ENCODE measurements around the gene CUL7.
A peak's percentile ranks its signal among the peaks of the same experiment; 100 is the strongest.

Gene CUL7

DNA sequence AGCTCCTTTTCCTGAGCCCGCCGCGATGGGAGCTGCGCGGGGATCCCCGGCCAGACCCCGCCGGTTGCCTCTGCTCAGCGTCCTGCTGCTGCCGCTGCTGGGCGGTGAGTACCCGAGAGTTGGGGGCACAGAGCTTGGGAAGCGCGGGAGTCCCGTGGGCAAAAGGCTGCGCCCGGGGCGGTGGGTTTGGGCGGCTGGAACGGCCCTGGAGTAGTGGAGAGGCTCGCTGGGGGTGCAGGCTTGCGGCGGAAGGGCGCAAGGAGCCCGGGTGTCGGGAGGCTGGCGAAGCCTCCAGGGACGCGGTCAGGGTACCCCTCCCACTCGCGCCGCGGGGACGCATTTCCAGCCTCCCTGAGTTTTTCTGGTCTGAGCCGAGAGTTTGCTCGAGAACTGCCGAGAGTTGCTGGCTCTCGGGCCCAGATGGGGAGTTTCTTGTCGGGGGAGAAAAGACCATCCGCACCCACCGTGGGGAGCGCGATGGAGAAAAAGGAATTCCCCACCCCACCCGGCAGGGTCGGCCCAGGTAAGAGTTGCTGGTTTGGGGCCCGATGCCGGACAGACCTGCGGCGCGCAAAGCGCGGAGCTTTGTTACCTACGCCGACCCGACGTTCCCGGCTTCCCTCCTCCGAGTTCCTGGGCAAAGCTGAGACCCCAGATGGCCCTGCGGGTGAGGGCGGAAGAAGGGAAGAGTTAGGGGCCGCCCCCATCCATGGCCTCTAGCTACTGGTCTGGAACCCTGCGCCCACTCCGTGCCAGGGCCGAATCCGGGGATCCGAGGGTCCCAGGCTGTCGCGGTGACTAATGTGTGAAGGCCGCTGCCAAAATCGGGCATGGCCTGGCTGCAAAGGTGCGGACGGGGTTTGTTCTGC, 23.0 kb upstream of the CUL7 start:
- no peak for DNase-seq

DNA sequence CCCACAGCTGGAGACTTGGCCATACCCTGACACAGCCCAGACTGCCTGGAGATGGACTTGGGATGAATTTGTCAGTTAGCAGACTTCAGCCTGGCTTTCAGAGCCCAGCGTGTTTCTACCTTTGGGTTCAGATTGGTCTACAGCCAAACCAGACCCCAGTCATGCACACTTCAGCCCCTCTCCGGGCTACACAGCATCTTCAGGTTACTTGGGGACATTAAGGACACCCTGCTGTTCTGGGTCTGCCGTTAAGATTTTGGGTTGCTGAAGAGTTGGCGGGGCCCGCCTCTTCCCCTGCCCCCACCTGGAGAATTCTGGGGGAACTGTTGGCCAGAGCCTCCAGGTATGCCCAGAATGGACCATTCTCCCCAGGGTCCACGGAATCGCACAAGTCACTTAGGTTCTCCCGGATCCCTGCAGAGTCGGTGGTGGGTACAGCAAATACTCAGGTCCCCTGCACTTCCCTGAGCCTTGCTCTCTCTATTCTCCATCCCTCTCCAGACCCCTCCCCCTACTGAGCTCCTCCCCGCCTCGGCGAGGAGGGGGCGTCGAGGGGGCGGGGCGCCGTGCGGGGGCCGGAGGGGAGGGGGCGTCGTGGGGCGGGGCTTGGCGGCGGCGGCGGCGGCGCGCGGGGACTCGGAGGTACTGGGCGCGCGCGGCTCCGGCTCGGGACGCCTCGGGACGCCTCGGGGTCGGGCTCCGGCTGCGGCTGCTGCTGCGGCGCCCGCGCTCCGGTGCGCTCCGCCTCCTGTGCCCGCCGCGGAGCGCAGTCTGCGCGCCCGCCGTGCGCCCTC, 22.2 kb upstream of the CUL7 start, which contains the start of gene PTK7:
TSS of gene PTK7 (plus strand) at position 645 of the 794 bp plus-strand sequence. CDS start 175 bp downstream, outside the sequence.
- peak; percentile 43 for DNase-seq

DNA sequence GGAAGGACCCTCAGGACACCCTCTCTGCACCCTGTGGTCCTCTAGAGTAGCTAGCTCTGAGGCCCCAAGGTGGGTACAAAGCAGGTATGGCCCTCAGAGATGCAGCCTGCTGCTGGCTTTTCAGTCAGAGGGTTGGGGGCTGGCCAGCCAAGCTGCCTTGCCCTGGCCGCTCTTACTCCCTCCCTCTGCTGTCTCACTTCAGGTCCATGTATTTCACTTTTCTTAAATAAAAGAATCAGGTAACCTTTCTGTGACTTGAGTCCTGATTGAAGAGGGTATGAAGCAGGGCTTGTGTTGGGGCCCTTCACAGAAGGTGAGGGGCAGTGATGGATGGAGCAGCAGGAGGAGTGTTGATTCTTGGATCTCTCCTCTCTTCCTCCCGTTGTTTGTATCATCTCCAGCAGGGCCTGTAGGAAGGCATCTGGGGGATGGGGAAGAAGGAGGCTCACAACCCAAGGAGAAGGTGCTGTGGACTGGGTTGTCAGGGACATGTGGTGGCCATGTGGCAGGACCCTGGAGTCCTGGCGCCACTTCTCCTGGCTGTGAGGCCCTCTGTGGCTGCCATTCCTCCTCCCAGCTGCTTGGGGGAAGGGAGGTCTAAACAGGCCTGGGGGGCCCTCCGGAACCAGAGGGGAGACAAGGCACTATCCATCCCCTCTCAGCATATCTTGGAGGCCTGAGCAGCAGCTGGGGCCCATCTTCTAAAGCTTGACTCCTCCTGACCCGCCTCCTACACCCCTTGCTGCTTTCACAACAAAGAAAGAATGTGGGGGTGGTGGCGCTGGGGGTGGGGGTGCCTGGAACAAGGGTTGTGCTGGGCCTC, 21.4 kb upstream of the CUL7 start:
- DNase-seq: no peak

DNA sequence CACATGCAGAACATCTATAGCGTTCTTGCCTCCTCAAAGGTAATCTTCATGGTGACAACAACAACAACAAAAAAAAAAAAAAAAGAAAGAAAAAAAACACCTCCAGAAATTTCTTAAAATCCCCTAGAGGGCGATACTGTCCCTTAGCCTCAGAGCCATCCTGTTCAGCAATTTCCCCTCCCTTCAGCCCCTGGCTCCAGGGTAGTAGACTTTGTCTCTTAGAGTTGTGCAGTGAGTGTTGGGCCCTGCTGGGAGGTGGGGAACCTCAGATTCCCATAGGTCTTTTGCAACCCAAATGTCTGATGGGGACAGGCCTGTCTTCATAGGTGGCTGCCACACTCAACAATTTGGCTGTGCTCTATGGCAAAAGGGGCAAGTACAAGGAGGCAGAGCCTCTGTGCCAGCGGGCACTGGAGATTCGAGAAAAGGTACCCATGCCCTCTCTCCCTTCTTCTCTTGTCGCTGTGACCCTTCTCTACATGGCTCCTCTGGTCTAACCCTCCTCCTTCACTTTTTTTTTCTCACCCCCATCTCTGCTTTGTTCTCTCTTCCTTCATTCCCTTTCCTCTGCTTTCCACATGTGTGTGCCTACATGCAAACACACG, 16.5 kb upstream of the CUL7 start:
- no peak for DNase-seq

DNA sequence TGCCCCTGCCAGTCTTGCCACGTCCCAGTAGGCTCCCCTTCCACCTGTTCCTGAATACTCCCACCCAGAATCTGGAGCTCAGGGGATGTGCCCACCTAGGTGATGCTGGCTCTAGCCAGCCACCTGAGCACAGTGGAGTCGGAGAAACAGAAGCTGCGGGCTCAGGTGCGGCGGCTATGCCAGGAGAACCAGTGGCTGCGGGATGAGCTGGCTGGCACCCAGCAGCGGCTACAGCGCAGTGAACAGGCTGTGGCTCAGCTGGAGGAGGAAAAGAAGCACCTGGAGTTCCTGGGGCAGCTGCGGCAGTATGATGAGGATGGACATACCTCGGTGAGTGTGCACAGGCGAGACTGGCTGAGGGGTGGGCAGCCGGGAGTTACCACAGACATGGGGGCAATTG, 9.2 kb upstream of the CUL7 start:
- DNase-seq: no peak

DNA sequence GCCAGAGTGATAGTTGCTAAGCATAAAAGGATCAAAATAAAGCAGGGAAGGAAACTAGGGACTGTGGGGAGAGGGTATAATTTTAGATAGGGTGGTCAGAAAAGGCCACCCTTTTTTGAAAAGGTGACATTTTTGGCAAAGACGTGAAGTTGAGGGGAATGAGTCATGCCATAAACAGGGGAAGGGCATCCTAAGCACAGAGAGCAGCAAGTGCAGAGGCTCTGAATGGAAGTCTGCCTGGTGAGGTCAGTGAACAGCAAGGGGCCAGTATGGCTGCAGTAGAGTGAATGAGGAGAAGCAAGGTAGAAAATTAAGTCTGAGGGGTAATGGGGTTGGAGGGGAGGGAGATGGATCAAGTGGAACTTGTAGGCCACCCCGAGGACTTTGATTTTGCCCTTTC, 8.2 kb upstream of the CUL7 start:
- DNase-seq: no peak

DNA sequence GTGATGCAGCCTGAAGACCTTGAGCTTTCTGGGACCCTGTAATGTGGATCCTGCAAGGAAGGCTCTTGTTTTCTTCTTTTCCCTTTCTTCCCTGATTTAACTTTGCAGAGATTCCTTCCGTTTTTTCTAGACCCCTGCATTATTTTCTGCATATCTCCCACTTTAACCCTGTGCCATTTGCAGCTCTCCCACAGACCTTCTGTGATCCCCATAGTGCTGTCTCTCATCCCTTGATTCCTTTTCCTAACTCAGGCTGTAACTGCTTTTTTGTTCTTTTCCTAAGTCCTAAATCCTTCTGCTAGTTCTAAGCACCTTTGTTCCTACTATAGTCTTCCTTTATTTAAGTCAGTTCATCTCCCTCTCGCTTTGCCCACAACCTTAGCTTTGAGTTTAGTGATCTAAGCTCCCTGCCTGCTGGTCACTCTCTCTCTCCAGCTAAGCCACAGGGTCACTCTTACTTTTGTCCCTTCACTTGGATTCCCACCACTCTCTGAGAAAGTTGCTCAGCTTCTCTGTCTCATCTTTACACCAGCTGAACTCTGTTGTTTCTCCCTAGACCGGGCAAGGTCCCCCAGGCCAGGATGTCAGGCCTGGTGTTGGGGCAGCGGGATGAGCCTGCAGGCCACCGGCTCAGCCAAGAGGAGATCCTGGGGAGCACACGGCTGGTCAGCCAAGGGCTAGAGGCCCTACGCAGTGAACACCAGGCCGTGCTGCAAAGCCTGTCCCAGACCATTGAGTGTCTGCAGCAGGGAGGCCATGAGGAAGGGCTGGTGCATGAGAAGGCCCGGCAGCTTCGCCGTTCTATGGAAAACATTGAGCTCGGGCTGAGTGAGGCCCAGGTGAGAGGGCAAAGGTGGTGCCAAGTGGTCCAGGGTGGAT, 7.3 kb upstream of the CUL7 start:
- DNase-seq: no peak

DNA sequence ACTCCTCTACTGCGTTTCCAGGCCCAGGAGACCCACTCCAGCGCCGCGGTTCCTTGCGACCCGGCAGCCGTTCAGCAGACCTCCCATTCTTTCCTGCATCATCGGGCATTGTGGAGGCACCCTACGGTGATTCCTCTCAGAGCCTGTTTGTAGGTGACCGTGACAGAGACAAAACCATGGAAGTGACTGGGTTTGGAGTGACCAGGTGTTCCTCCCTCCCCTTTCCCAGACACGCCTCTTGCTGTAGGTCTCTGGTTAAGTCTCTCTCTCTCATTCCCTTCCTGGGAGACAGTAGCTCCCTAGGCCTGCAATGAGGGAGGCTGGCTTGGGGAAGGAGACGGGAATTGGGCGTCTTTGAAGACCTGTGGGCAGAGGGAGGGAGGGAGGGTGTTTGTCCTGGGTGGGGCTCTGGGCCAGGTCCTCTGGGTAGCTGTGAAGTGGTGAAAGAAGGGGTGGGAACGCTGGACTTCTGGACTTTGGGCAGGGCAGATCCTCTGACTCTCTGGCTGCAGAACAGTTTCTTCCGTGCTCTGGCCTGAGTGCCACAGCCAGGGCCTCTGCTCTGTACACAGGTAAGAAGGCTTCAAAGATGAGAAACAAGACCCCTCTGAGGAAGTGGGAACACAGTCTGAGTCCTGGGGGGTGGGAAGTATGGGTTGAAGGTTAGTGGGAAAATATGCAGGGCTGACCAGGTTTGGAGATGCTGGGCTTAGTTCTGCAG, 6.5 kb upstream of the CUL7 start:
- no peak for DNase-seq

DNA sequence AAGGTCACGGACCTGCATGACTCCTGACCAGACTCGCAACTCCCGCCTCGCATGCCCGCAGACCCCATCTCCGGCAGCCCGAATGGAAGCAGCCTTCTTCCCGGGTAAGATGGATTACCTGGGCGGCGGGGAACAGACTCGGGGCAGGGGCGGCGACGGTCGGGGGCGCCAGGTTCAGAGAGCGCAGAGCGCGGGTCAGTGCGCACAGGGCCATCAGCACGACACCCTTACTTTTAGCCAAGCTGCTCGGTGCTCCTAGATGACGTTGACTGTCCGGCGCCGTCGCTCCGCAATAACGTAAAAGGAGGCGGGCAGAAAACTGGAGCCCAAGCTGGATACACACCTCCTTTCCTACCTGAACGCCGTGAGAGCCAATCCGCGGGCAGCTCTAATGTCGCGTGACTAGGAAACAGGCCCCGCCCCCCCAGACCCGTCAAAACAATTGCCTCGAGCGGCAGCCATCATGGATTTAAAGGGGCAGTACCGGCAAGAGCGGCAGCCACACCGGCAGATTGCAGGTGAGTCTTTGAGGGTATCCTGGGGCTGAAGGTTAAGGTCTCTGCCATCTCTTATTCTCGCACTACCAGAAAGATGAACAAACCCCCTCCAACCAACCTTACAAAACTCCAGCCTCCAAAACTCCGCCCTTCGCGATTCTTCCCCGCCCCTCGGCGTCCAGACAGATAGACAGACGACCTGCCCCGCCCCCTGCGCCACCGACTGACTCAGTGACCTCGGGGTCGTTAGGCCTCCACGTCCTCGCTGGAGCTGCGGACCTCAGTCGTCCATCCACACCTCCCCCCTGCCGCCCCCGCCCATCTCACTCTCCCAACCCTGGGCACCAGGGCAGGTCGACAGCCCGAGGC, 5.8 kb upstream of the CUL7 start, which contains the start of the genes KLC4 and MRPL2:
TSS of gene KLC4 (plus strand) at position 464 of the 866 bp plus-strand sequence. CDS start 1,705 bp downstream, outside the sequence.
TSS of gene MRPL2 (minus strand) at position 267 of the 866 bp plus-strand sequence. CDS start at position 214, 53 bp downstream.
- peak; percentile 98 for DNase-seq

DNA sequence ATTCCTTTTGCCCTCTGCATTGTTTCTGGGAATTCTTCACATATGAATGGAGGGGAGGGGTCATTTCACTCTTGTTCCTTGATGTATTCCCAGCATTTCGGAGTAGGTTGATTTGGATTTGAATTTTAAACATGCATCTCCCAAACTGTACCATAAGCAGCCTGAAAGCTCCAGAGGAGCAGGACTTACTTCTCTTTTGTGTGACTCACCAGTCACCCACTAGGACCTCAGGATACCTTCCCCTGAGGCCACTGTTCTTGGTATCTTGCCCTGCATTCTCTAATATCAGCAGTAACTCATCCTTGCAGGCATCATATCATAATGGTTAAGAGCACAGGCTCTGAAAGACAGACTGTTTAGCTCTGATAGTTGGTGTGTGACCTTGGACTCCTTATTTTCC, 4.9 kb upstream of the CUL7 start:
- no peak for DNase-seq

DNA sequence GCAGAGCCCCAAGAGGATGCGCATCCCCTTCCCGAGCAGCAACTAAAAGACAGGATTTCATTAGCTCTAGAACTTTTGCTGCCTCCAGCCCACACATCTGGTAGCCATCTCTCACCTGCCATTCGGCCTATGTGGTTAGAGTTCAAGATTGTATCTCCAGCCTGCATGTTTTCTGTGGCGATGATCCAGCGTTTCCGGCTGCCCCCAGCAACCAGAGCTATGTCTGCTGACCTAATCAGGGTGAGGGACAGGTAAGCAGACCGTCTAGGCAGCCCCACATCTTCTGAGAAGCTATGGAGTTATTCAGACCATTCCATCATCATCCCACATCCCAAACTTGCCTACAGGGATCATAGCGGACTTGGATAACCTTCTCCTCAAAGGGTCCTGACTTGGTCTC, 2.3 kb upstream of the CUL7 start:
- no peak for DNase-seq

DNA sequence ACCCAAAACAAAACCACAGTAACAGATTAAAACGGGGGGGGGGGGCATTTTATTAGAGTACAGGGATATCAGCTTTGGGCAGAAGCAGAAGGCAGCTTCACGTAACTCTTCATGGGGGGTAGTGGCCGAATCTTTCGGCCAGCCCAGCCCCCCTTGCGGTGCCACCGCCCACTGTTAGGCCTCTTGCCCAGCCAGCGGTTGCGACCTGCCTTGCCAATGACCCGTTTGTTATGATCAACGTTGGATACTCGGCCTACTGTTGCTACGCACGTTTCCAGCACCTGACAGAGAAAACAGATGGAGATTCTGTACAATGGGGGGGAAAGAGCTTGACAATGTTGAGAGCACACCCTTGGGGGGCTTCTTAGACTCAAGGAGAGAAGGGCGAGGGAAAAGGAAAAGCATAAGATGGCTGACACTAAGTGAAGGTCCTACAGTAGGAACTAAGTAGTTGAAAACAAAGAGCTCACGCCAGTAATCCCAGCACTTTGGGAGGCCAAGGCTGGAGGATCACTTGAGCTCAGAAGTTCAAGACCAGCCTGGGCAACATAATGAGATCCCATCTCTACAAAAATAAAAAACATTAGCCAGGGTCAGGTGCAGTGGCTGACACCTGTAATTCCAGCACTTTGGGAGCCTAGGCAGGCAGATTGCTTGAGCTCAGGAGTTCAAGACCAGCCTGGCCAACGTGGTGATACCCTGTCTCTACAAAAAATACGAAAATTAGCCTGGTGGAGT, 724 bp upstream of the CUL7 start:
- no peak for DNase-seq

DNA sequence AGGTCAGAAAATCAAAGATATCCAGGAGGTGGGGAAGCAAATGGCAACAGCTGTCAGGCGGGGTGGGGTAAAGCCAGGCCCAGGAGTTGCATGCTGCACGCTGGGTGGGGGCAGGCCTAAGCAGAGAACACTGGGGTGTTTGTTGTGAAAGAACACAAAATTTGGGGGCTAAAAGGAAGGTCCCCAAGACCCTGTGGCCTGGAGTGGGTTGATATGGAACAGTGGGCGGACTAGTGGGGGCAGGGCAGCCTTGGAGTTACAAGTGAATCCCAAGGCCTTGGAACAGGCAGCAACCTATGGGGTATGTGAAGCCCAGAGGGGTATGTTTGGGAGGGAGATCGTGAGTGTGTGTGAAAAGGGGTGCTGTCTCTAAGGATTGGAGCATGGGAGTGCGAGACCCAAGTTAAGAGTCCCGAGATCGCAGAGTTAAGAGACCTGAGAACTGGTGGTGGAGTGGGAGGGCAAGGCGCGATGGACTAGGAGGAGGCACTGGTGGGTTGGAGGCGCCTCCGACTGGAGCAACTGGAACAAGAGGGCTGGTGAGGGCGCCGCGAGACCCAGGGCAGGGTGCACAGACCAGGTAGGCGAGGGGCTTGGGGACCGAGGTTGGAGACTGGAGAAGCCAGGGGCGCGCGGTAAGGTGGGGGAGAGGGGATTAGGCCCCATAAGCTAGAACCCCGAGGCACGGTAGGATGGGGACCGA, 658 bp downstream of the CUL7 start:
- no peak for DNase-seq

DNA sequence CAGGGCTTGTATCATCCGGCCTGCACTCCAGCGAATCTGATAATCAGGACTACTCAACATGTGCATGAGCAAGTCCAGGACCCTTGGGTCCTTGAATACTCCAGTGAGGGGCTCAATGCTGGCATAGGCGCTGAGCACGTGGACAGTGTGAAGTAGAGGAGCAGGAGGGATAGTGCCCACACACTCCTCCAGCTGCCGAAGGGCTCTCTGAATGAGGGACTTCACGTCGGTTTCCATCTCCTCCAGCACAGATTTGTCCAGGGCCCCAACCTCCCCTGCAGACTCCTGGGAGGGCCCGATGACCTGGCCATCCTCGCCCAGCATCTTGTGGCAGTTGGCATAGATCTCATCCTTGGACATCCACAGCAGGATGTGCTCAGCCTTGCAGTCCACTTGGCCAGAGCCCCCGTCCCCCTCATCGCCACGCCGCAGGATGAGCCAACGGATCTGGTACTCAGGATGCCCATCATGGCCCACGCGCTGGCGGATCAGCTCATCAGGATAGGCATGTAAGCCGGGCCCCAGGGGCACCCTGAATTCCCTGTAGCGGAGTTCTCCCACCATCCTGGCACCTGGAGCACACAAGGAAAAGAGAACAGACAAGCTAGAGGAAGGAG, 1.3 kb downstream of the CUL7 start:
- no peak for DNase-seq

DNA sequence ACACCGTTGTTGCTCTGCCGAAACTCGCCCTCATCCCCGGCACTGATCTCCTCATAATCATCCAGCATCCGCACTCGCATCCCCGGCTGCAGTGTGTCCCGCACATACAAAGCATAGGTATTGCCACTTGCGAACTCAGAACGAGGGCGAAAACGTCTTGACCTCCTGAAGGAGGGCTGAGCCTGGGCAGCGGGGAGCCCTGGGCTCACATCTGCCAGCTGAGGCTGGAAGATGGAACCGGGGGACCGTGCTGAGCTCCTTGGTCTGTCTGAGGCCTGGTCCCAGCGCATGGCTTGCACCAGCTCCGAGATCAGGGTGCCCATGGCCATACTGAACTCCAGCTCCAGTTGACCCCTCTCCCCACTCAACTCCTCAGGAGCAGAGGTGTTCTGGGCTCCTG, 2.7 kb downstream of the CUL7 start:
- DNase-seq: no peak

DNA sequence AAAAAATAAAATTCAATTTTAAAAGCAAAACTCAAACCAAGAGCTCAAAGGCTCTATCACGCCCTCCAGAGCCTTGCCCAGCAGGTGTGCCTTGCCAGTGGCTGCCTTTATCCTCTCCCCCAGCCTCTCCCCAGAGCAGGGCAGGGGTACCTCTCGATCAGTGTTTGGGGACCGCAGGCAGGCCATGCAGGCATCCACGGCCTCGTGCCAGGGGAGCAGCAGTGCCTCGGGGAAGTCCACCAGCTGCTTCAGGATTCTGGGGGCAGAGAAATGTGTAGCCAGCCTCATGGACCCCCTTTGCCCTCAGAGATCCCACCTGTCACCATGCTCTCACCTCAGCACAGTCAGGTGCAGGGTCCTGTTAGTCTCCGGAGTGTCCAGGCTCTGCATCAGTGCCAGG, 5.7 kb downstream of the CUL7 start:
- no peak for DNase-seq

DNA sequence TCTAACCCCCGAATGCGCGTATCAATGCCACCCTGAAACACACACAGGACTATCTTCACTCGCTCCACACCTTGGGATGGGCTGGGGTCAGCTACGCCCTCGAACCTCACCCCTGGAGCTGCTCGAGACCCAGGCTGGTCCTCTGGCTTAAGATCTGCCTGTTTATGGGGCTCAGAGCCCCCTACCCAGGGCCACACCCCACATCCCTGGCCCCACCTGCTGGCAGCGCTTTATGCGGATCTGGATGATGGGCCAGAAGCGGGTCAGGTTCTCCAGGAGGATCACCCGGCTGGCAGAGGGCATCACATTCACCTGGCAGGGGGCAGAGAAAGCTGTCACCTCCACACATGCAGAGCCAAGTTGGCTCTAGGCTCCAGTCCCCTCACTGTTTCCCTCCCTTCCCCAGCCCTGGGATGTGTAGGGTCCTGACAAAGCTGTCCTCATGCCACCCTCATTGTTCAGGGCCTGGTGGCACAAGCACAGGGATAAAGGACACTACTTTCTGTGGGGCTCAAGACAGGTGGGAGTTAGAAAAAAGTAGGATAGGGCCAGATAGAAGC, 8.2 kb downstream of the CUL7 start:
- DNase-seq: no peak

DNA sequence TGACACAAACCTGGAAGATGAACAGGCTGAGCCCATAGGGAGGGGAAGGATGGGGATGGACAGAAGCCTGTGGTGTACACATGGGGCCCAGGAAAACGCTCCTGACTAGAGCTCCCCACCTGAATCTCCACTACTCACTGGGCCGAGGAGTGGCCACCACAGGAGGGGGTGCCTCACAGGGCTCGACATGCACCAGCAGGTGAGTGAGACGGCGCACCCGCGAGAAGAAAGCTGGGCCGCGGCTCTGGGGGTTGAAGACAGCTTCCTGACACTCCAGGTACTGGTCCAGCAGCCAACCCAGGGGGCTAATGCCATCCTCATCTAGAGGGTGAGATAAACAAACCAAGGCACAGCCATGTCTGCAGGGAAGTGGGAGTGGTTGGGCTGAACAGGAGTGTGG, 10.3 kb downstream of the CUL7 start:
- no peak for DNase-seq

Data from NCI-H1048 (cell line).